Stimulated activated CD8-positive, alpha-beta memory T cell treated with anti-CD3 and anti-CD28 coated beads, Interleukin-12 subunit alpha, Interleukin-12 subunit beta, amount 100 ng/mL, for 24 hours (primary cell): ENCODE data around the gene RALGAPB.
A peak's percentile ranks its signal among the peaks of the same experiment; 100 is the strongest.
"Not testable (repeated sequence)": the region's sequence is repeated elsewhere in the genome, so short reads cannot be mapped to it uniquely, and the experiment has no call there.

Experiments used
- DNase-seq: peaks from one replicate; pipeline ENCODE4 v3.0.0-alpha.2; 2020; ENCODE audit errors: extremely low read depth

The RALGAPB gene

DNA sequence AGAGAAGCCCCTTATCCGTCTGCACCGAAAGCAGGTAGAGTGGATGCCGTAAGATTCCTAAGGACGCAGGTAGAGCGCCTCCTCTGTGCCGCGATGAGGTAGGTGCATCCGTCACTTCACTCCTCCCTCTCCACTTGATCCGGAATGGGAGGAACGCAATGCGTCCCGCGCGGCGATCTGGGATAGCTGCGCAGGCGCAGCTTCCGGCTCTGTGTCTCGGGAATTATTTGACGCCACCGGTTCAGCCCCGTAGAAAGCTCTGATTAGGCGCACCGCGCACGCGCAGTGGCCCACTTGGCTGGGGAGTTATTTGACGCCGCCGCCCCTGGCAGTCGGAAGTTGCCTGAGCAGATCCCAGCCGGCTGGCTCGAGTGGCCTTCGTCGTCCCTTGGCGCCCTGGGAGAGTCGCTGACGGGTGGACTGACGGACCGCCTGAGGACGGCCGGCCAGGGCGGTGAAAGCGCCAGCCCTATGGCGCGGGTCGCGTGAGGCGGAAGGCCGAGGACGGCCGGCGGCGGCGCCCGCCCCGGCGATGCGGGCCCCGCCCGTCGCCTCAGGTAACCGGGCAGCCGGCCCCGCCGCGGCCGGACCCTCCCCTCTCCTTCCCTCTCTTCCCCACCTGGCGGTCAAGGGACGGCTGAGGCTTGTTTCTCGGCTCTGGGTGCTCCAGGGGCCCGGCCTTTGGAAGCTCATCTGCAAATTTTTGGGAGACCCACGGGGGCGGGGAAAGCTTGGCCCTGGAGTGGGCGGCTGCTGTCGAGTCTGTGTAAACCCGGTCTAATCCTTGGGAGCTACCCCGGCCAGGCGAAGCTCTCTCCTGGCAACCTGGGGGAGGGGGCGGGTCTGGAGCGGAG is at the start of gene RALGAPB:
Gene RALGAPB, plus strand, starts transcription at position 331 of the 854 bp plus-strand sequence. CDS start 15,590 bp downstream, outside the sequence.
- peak; percentile 97 for DNase-seq

DNA sequence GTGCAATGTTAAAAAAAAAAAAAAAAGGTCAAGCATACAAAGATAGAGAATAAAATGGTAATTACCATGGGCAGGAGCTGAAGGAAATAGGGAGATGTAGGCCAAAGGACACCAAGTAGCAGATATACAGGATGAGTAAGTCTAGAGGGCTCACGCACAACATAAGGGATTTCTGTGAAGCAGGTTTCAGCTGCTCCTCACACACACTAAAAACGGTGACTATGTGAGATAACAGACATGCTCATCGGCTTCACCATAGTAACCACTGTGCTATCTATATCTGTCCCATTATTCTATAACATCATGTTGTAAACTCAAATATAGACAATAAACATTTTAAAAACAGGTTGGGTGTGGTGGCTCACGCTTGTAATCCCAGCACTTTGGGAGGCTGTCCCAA is 49.1 kb upstream of the RALGAPB start:
- DNase-seq = no peak

DNA sequence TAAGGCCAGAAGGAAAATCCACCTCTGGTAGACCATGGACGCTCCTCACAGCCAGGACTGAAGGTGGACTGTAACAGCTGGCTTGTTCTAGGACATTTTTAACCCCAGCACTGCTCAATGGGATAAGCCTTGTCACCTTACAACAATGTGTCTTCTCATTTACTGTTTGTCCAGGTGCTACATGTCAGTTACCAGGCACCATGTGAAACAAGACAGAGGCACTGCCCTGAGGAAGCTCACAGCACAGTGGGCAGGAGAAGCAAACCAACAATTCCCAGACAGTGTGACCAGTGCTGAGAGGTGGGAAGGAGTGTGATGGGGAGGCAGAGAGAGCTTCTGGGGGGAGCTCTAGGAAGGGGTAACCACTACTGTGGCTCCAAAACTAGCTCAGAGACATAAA is 48.2 kb upstream of the RALGAPB start:
- DNase-seq = no peak

- DNase-seq = no peak
These were observed 46.4 kb upstream of the RALGAPB start for GRCh38 chr20:38426006-38426897.

DNA sequence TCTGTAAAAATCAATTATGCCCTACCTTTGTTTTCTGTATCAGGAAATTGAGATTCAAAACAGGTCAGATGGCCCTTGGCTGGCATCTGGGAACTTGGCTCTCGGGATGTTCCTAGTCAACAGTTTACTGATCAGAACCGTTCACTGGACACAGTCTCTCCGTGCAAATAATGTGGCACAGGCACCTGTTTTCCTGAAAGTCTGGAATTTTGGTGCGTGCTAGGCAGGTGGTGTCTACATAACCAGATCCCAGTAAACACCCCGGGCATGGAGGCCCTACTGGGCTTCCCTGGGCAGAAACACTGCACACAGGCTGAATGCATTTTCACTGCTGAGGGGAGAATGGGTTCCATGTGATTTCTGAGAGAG is 45.0 kb upstream of the RALGAPB start:
- no peak for DNase-seq

DNA sequence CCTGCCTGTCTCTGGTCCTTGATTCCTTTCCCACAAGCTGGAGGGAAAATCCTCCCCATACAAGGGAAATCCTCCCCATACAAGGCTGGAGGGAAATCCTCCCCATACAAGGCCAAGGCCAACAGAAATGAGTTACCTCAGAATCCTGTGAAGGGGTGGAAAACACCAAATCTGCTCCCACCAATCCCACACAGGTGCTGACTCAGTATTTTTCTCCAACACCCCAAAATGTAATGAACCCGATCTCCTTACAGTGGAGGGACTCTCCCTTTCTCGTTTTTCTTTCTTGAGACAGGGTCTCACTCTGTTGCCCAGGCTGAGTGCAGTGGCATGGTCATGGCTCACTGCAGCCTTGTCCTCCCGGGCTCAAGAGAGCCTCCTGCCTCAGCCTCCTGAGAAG is 43.8 kb upstream of the RALGAPB start:
- no peak for DNase-seq

GRCh38 chr20:38429301-38429700 is 43.3 kb upstream of the RALGAPB start:
- no peak for DNase-seq

- no peak for DNase-seq
These were observed 41.8 kb upstream of the RALGAPB start for GRCh38 chr20:38430679-38431325.

DNA sequence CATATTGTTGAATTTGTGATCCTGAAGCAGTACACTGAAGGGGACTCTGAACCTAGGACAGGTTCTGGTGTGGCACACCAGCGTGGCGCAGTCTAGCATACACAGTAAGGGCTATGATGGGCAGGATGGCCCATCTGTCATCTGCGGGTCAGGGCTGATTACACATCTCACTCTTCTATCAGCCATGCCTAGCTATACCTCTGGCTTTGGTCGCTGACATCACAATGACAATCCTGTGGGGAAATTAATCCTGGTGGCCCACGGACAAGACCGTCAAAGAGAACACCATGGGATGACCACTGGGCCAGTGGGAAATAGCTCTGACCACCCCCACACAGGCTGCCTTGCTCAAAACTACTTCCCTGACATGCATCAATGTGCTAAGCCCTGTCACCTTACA is 40.4 kb upstream of the RALGAPB start:
- no peak for DNase-seq

GRCh38 chr20:38432870-38433269 is 39.8 kb upstream of the RALGAPB start:
- not testable (repeated sequence) for DNase-seq

DNA sequence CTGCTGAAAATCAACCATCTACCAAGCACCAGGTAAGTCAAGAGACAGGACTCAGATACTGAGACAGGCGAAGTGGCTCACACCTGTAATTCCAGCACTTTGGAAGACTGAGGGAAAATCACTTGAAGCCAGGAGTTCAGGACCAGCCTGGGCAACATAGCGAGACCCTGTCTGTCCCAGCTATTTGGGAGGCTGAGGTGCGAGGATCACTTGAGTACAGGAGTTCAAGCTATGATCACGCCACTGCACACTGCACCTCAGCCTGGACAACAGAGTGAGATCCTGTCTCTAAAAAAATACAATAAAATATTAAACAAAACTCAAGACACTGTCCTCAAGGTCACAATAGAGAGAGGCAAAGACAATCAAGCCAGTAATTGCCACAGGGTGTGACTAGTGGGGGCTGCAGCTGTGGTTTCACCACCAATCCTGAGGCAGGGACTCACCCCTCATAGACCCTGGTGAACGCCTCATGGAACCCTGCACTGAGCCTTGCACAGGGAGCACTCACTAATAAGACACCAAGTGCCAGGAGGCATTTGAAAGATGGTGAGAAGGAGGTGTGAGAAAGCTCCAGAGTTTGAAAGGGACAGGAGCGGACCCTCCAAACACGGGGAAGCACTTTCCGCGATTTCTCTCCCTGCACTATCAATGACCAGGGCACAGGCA is 39.2 kb upstream of the RALGAPB start:
- DNase-seq = no peak

DNA sequence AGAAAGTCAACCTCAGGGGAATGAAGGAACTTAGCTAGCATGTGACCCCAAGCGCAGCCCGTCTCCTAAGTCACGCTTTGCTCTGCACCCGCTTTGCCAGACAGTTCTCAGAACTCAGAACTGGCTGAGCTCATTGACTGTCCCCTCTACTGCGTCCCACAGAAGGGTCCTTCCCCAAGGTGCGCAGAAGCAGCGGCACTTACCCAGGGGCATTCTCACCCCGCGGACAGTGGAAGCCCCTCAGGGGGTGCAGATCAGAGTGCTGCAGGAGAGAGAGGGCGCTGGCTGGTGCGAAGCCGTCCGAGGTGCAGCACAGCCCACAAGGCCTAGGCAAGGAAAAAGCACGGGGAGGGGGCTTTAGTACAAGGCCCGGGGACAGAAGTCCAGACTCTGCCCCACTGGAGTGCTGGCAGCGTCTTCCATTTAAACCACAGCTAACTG is 38.3 kb upstream of the RALGAPB start:
- no peak for DNase-seq

GRCh38 chr20:38434770-38435554 is 37.7 kb upstream of the RALGAPB start, which contains the start of gene SNHG17:
TSS of gene SNHG17 (minus strand) at chr20:38435328.
- peak; percentile 66 for DNase-seq

- no peak for DNase-seq
These were observed 37.1 kb upstream of the RALGAPB start for GRCh38 chr20:38435555-38435939.

GRCh38 chr20:38437796-38438195 is 34.8 kb upstream of the RALGAPB start:
- no peak for DNase-seq

- not testable (repeated sequence) for DNase-seq
These were observed 31.5 kb upstream of the RALGAPB start for GRCh38 chr20:38441110-38441509.

DNA sequence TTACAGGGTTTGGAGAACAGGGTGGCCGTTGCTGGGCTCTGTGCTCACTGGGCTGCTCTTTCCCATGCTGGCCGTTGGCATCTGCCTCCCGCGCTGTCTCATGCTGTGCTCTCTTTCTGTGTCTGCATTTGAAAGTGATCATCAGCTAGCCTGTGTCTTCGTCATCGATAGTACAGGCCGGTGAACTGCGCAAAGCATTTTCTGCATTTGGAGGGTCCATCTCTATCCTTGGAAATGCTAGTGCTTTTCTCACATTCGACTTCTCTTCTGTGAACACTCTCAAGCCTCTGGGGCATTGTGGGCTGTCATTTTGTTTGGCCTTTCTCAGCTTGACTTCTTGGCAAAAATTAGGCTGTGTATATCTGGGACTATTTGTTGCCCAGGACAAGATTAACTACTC is 30.7 kb upstream of the RALGAPB start:
- DNase-seq = no peak

DNA sequence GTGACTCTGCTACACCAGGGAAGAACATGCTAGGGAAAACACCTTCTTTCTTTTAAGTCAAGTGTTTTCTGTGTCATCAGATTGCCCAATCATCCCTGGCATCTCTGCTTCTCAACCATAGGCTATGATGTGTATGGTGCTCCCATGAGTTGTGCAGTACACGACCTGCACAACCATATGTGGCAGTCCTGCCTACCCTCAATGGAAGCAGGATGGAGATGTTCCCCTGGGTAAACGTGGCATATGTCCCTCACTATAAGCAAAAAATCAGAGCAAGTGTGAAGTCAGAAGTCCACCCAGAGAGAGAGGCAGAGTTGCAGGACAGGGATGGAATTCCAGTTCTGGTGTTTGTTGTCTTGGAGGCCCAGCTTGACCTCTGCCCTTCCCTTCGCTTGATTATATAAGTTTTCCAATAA is 27.3 kb upstream of the RALGAPB start:
- DNase-seq = no peak

GRCh38 chr20:38445901-38446425 is 26.7 kb upstream of the RALGAPB start:
- no peak for DNase-seq

GRCh38 chr20:38446441-38447209 is 26.0 kb upstream of the RALGAPB start:
- peak; percentile 83 for DNase-seq
